Epithelial cell of prostate (primary cell): ENCODE results near the gene UBL7.

Experiments used
- DNase-seq: peaks from one replicate; pipeline ENCODE4 v3.0.0-alpha.2; 2011; ENCODE audit warnings: low read depth, low spot score
- H3K27ac ChIP-seq: fragments of 450-650 bp; 2 replicates; pipeline ENCODE4 v1.5.1; 2017; ENCODE audit warnings: mild to moderate bottlenecking

The UBL7 gene

DNA sequence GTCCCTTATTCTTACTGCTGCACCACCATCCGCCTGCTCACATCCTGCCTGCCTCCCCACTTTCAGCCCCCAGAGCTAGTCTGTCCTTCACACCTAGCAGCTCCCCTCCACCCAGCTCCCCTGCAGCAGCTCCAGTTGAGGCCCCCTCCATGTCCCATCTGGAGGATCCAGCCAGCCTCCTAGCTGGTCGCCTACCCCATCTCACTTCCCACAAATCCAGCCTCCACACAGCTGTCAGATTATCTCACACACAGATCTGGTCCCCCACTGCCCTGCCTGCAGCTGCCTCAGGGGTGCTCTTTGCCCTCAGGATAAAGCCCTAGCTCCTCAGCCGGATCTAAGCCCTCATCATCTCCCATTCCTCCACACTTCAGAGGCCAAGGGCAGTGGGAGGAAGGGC is 18.4 kb downstream of the UBL7 start:
- no peak for DNase-seq
- no peak overlapping the region for H3K27ac ChIP-seq

DNA sequence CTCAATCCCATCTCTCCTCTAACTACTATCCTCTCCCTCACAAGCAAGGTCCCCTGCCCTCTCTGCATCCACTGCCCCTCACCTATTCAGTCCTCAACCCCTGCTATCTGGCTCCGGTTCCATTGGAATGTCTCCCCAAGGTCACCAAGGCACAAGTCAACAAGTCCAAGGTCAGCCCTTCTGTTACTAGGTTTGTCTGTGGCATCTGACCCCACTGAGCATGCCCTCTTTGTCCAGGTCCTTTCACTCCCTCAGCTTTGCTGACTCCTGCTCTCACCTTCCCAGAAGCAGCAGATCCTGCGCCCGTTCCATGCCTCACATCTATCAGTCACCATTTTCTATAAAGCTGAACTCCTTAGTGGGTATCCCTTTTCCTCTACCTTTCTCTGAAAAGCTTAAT is 18.9 kb downstream of the UBL7 start:
- DNase-seq = no peak
- no peak overlapping the region for H3K27ac ChIP-seq

DNA sequence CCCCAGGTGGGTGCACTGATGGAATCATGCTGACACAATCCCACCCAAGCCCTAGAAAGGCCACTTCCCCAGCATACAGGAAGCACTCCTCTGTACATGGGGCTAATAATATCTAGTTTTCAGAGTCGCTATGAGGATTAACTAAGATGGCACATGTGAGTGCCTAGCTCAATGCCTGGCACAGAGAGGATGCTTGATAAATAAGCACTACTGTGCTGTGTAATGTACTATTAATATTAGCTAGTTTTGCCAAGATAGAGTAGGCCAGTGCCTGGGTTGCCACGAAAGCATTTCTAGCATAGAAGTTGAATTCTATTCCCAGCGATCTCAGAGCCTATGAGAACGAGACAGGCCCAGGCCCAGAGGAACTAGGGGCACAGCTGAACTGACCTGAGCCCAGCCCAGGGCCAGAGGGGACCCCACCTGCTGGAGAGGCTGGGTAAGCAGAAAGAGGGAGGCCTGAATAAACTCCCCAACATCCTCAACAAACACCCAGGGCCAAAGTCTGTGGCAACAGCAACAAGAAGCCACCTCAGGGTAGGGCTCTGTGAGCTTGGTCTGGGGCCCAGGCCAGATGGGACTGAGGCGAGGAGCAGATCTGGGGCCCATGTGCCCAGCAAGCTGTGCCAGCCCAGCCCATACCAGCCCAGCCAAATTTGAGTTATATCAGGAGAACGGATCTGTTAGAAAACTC is 19.6 kb downstream of the UBL7 start:
- no peak overlapping the region for H3K27ac ChIP-seq
- DNase-seq = no peak

DNA sequence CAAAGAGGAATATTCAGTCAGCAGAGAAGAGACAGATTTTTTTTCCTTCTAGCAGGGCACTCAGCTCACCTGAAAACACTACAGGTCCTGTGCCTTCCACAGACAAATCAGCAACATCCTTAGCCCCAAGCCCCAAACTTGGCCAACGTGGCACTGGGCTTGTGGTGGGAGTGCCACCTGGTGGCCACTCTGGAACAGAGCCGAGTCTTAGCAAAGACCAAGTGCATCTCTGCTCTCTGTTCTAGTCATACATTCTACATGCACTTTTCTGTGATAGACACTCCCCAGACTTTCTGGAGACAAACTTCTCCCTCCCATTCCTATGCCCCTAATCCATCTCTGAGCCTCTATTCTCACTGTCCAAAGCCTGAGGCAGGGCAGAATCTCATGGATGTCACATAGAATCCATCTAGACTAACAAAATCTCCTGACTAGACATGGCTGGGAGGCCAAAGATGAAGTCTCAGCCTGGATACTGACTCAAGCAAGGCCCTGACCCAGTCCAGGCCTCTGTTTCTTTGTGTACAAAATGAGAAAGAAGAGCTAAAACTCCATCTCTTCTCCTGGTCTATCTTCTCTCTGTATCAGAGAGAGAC is 22.1 kb downstream of the UBL7 start:
- no peak overlapping the region for H3K27ac ChIP-seq

DNA sequence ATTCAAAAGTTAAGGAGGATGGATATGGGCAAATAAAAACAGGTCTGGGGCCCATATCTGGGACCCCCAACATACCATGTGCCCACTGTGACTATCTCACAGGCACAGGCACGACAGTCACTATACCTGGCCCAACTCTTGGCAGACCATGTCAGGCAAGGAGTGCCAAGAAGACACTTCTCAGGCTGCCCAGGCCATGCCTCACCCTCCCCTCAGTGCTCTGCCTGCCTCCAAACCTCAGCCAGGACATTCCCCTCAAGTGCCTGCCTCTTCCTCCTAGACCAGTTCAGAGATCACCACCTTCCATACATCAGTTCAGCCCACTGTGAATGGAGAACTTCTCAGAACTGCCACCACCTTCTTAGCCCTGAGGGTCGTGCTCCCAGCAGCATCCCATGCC is 22.8 kb downstream of the UBL7 start:
- no peak overlapping the region for H3K27ac ChIP-seq
- DNase-seq = no peak

More for the DNA sequence above, 22.1 kb downstream of the UBL7 start:
- no peak for DNase-seq

DNA sequence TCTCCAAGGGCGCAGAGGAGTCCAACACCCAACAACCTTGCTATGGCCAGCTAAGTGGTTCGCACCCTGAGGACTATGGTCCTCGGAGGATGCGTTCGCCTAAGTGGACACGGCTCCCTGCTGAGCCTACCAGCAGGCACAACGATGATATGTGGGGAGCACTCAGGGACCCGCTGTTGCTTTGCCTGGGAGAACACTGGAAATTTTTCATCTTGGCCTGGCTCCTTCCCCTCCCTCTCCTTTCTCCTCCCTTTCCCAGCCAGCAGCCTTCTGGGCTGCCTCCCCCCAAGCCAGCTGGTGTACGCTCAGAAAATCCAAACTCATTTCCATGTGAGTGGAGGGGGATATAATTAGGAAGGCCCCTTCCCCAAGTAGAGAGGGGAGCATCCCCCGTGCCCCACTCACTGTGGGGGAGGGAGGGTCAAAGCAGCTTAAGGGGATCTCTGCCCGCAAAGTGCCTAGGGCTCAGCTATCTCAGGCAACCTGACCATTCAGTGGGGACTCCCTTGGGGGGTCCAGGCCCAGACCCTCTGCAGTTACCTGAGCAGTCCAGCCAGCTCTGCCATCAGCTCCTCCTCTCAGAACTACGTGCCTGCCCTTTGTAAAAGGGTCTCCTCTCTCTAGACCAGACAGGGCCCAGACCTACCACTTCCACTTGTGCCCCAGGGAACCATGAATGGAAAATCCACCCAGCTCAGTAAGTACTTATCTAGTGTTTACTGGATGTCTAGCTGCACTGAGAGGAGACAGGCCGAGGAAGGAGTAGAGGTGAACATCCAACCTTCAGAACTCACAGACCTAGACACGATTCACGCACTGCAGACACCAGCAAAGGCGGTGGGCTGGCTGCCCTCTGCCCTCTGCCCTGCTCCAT is 26.5 kb downstream of the UBL7 start:
- H3K27ac ChIP-seq = peak overlapping the region; percentile 69
- DNase-seq = no peak

DNA sequence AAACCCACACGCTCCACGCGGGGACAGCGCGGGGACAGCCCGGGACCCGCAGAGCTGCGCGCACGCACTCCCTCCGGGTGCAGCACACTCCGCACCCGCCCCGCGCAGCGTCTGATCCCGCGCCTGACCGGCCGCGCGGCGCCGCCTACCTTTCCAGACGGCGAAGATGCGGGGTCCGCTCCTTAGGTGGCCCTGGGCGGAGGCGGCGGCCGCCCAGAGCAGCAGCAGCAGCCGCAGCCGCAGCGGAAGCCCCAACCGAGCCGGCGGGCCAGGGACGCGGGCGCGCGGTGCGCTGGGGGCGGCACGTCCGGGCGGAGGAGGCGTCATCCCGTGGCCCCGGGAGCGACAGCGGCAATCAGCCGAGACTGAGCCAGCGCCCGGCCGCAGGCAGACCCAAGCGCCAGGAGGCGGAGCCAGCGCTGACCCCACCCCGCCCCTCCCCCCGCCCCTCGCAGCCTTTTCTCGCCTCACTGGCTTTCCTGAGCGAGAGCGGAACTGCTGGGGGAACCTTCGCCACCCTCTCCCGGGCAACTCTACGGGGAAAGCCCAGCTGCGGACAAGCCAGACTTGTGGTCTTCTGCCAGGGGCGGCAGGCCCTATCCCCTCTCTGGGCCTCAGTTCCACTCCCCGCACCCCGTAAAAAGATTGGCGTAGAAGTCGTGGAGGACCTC is 27.2 kb downstream of the UBL7 start, which contains the start of gene SEMA7A:
TSS of gene SEMA7A (minus strand) at position 367 of the 671 bp plus-strand sequence. CDS start at position 327, 40 bp downstream.
- H3K27ac ChIP-seq = peak within 1 kb of the TSS; percentile 69
- no peak for DNase-seq

DNA sequence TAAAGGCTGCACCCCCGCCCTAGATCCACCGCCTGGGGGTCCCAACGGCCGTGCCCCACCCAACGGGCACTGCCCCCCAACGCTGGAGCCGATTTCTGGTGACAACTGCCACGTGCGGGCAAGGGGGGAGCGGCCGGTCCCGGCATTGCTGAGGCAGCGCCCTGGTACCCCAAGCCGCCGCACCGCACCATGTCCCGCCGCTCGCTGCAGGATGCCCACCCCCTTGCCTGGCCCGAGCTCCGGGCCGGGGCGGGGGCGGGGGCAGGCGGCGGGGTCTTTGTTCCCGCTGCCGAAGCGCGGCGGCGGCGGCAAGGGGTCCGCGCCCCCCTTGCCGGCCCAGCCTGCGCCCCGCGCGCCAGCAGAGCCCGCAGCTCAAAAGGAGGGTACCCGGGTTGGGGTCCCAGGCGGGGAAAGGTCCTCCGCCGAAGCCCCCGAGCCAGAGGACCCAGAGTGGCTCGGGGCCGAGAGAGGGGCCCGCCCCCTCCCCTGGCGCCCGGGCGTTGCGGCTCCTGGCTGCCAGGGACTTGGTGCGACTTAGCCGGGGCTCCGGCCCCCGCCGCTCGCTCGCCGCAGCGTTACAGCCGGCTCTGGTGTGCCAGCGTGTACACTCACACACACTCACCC is 27.9 kb downstream of the UBL7 start:
- peak overlapping the region; percentile 69 for H3K27ac ChIP-seq
- no peak for DNase-seq

DNA sequence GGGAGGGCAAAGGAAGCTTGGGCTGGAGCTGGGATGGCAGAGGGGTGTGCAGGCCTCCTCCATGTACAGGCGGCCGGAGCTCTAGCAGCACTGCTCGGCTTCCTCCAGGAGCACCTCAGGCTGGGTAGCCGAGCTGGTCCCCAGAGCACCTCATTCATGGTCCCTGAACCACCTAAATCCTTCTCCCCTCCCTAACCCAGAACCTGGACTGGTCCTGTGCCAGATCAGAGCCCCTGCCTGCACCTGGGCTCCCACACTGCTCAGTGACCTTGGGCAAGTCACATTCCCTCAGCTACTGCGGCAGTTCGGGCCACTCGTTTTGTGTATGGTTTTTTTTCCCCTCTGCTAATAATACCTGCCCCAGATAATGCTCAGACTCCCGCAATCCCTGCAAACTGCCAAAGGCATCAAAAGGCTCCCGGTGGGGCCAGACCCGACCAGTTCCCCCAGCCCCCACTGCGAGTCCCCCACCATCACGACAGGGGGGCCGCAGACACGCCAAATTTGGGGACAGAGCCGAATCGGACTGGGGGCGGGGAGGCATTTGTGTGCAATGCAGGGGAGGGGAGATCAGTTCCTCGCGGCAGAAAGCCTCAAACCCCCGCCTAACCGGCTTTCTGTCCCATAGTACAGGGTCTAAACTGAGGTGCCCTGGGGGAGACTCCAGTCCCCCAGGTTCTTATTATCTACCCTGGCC is 28.5 kb downstream of the UBL7 start:
- H3K27ac ChIP-seq = peak overlapping the region; percentile 69
- DNase-seq = no peak

DNA sequence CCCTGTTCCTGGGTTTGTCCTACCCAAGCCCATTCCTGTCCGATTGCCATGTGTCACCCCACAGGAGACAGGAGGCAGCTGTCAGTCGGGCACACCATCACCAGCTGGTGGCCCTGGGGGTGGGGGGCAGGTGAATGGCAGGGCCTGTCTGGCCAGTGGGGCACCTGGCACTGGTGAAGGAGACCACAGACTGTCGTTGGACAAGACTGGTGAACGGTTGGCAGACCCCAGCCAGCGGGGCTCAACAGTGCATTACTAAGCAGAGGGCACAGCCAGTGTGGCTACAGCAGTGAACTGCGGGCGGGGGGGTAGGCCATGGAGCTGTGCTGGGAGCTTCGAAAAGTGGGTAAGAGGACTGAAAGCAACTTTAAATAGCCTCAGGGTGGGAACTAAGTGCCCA is 29.3 kb downstream of the UBL7 start:
- no peak for DNase-seq
- peak overlapping the region; percentile 69 for H3K27ac ChIP-seq

DNA sequence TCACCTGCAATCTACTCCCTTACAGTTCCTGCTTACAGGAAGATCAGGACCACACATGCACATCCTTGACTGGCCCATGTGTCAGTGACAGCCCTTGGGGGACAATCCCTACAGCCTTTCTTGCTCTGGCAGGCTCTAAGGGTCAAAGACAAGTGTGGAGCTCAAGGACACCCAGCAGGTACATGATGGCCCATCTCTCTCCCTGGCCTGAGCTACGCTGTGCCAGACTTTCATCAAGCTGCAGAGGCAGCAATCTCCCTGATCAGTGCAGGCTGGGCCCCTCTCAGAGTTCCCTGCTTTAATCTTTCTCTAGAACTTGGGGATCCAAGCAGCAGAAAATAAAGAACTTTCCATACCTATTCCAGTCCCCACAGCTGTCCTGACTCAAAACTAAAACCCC is 29.8 kb downstream of the UBL7 start:
- DNase-seq = no peak
- H3K27ac ChIP-seq = peak overlapping the region; percentile 69

DNA sequence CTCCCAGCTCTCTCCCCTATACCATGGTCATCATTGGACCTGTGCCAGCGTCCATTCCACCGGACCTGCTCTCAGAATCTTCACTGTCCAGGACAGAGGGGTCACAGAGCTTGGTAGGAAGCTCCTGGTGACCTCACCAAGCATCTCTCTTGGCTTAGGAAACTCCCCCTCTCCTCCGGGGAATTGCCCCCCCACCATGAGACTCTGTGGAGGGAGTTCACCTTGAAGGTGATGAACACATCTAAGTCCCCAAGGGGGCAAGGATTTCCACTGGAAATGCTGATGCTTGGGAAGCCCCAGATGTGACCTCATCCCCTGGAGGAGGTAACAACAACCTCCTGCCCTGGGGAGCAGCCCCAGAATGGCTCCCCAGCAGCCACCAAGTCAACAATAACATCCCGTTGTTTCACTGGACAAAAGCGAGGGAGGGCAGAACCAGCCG is 30.4 kb downstream of the UBL7 start:
- DNase-seq = no peak
- peak overlapping the region; percentile 36 for H3K27ac ChIP-seq

DNA sequence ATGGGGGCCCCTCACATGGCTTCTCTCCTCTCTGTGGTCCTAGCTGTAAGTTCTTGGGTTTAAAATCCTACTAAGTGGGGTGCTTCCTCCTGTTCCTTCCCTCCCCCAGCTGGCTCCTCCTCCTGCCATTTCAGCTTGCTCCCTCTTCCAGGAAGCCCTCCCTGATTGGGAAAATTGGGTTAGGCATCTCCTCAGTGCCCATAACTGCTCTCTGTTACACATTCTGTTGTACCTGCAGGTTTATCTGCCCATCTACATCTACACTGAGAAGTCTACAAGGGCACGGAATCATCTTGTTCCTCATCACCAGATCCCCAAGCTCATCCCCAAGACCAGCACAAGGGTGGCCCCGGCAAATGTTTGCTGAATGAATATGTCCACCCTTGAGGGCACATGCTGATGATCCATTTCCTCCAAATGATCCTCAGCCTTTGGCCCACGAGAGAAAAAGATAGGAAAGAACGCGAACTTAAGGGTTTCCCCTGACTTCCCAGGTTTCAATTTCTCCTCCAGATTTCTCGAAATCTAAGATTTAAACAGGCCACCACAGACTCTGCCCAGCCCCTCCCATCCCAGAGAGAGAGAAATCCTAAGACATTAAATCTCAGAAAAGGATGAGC is 31.1 kb downstream of the UBL7 start:
- DNase-seq = no peak
- peak overlapping the region; percentile 36 for H3K27ac ChIP-seq

DNA sequence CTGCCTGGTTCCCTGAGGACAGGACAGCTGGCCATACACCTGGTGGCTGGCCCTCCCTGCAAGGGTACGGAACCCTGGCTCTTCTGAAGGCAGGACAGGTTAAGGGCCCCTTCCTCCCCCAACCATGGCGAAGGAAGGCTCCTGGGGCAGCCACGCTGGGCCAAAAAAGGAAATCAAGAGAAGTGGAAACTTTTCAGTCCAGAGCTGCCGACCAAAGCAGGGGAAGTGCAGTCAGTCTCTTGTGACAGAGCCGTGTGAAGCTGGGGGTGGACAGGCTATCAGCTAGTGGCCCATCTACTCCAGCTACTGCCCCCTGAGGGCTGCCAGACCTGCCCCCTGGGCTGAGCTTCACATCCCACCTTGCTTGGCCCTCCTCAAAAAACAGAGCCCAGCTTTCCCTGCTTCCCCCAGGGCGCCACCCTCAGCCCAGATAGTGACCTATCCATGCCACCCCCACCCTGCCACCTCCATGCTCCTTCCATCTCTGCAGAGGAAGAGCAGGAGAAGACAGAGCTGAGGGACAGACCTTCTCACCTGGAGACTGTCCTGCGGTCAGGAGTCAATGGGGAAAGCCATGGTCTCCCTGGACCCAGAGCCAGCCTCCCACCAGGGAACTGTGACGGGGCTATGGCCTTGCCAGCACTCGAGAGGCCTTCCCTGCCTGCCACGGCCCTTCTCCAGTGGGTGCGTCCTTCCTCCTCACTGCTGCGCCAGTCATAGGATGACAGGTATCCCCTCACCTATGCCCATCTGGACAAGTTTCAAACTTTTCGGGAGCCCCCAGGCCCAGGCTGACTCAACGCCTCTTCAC is 31.8 kb downstream of the UBL7 start:
- peak overlapping the region; percentile 36 for H3K27ac ChIP-seq
- DNase-seq = no peak

DNA sequence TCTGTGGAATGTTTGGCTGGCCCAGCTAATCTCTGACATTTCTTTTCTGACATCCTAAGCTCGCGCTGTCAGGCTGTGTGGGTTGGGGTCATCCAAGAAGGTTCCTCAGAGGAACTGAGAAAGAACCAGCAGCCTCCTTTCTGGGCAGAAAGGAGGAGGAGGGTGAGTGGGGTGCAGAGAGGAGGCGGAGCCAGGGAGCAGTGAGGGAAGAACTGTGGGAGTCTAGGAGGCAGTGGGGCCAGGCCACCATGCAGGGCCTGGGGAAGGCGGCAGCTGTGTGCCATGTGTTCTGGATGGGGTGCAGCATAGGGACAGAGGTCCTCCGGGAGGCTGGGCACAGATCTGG is 32.5 kb downstream of the UBL7 start:
- DNase-seq = no peak
- peak overlapping the region; percentile 36 for H3K27ac ChIP-seq

DNA sequence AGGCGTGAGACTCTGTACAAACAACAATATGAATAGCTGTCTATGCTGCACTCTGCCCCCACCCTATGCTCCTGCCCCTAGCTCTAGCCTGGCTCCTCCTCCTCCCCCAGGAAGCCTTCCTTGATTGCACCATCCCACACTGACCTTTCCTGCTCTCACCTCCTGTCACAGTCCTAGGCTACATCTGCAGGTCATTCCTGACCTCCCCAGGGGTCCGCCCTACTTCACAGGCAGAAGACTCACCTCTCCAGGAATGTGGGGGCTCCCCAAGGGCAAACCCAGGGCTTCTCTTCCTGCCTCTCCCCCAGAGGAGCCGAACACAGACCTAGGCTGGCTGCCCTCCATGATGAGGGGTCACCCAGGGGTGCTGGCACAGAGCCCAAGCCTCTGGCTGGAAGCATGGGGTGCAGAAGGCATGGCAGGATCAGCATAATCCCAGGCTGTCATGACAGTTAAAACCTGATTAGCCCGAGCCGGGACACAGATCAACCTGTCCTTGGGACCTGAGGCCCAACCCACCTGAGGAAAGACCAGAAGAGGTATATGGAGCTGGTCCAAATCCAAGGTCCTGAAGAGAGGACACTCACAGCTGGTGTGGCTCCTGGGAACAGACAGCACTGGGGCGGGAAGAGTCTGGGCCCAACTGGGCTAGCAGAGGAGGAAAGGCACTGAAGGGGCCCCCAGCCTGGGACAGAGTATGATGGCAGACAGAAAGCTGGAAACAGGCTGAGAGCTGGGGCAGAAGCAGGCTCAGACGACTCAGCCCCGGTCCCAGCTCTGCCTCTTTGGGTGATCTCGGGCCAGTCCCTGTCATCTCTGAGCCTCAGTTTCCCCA is 33.1 kb downstream of the UBL7 start:
- peak overlapping the region; percentile 36 for H3K27ac ChIP-seq
- DNase-seq = no peak
